T-helper 1 cell treated with Interleukin-12 subunit alpha and Interleukin-12 subunit beta and Interleukin-4 antibody, amounts not matched to agents 30 μg/mL and 1 μg/mL, for 36 hours (primary cell): ENCODE results near the gene TMPRSS13.

Source experiments
- H3K27ac Mint-ChIP-seq: one replicate; pipeline ENCODE4 v1.8.0; 2021; ENCODE audit warnings: mild to moderate bottlenecking, mixed read lengths
- H3K27me3 Mint-ChIP-seq: one replicate; pipeline ENCODE4 v1.8.0; 2021; ENCODE audit warnings: low read depth, mixed read lengths
- H3K36me3 Mint-ChIP-seq: one replicate; pipeline ENCODE4 v1.8.0; 2021; ENCODE audit warnings: low read depth, mixed read lengths
- H3K4me1 Mint-ChIP-seq: one replicate; pipeline ENCODE4 v1.8.0; 2021; ENCODE audit warnings: low read depth, mixed read lengths
- H3K4me3 Mint-ChIP-seq: one replicate; pipeline ENCODE4 v1.8.0; 2021; ENCODE audit warnings: mild to moderate bottlenecking, moderate library complexity, mixed read lengths
- H3K9me3 Mint-ChIP-seq: one replicate; pipeline ENCODE4 v1.8.0; 2021; ENCODE audit warnings: mixed read lengths

TMPRSS13 gene

DNA sequence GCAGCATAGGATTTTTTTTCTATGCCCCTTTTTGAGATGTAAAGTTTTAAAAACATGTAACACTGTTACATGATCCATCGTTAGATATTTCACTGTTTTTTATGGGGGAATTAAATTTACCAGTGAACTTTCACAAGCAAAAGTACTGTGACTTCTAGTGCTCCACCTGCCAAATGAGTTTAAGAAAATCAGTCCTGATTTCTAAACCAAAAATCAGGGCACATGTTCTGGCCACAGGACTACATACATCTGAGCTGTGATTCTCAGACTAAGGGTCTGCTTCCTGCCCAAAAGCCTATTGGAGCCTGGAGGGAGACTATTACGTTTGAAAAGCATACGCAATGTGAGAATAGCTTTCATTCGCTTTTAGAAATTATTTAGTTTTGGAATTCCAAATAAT, 22.5 kb downstream of the TMPRSS13 start:
- Mint-ChIP-seq H3K27ac (no peak overlapping the region), H3K4me3 (no peak overlapping the region), H3K9me3 (no peaks in the 10 kb centered on the region), H3K36me3 (no peaks in the 10 kb centered on the region), H3K27me3 (no peaks in the 10 kb centered on the region), H3K4me1 (peaks cover 11% of the 10 kb centered on the region)

DNA sequence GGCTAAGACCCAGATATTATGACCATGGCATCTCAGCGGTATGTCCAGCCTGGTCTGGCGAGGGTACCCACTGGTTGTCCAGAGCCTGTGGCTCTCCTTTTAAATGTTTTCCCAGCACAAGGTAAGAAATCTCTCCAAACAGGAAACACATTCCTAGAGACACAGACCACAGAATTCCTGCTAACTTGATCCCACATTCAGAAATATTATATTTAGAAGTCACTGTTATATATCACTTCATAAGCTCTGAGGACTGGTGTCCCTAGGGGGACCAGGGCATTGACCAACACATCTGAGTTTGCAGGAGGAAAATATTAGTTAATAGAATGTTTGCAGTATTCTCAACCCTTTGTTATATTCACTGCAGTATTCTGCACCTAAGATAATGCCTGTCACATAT, 23.1 kb downstream of the TMPRSS13 start:
- Mint-ChIP-seq H3K4me1 (peaks cover 11% of the 10 kb centered on the region), H3K27ac (no peak overlapping the region), H3K9me3 (no peaks in the 10 kb centered on the region), H3K36me3 (no peaks in the 10 kb centered on the region), H3K4me3 (no peak overlapping the region), H3K27me3 (no peaks in the 10 kb centered on the region)

DNA sequence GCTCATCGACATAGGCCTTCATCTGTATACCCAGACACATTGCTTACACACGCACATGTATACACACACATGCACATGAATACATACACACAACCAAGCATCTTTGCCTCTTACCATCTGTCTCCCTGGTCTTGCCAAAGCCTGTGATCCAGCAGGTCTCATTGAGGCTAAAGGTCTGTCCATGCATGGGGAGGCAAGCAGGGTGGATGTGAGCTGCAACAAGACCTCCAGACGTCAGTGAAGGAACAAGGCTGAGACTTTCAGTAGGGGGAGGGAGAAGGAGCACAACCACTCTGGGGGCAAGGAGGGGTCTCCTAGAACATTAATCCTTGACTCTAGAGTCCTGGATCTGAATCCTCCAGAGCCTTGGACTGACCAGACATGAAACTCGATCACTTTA, 23.7 kb downstream of the TMPRSS13 start:
- H3K9me3 Mint-ChIP-seq, result no peaks in the 10 kb centered on the region
- H3K27ac Mint-ChIP-seq, result no peak overlapping the region
- no peak overlapping the region for H3K4me3 Mint-ChIP-seq
- no peaks in the 10 kb centered on the region for H3K27me3 Mint-ChIP-seq
- H3K36me3 Mint-ChIP-seq, result no peaks in the 10 kb centered on the region
- peaks cover 11% of the 10 kb centered on the region for H3K4me1 Mint-ChIP-seq

DNA sequence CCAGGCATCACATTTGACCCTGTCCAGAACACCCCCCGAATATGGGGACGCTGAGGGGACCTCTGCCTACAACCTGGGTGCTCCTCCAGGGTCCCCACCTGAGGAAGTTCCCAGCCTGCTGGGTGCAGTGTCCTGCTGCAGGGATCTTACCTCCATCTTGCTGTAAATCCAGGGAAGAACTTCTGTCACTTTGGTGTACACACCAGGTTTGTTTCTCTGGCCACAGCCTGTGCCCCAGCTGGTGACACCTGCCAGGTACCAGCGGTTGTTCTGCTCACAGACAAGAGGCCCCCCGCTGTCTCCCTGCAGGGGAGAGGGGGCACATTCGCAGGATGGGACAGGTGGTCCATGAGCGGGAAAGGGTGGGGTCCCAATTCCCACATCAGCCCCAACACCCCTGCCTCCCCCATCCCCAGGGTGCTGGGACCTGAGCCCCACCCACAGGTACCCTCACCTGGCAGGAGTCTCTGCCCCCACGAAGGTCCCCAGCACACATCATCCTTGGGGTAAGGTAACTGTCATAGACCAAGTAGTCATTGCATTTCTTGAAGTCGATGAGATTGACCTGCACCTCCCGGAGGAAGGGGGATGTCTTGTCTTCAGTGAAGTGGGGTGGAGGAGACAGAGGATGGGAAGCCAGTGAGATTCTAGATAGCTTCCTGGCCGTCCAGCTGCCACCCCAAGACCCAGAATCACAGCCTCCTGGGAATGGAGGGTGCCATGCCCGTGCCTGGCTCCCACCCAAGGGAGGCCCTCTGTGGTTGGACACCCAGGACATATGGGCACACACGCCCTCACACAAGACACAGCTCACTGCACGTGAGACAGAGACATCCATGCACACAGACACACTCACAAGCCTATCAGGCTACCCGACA, 25.5 kb downstream of the TMPRSS13 start:
- H3K4me3 Mint-ChIP-seq, result no peak overlapping the region

DNA sequence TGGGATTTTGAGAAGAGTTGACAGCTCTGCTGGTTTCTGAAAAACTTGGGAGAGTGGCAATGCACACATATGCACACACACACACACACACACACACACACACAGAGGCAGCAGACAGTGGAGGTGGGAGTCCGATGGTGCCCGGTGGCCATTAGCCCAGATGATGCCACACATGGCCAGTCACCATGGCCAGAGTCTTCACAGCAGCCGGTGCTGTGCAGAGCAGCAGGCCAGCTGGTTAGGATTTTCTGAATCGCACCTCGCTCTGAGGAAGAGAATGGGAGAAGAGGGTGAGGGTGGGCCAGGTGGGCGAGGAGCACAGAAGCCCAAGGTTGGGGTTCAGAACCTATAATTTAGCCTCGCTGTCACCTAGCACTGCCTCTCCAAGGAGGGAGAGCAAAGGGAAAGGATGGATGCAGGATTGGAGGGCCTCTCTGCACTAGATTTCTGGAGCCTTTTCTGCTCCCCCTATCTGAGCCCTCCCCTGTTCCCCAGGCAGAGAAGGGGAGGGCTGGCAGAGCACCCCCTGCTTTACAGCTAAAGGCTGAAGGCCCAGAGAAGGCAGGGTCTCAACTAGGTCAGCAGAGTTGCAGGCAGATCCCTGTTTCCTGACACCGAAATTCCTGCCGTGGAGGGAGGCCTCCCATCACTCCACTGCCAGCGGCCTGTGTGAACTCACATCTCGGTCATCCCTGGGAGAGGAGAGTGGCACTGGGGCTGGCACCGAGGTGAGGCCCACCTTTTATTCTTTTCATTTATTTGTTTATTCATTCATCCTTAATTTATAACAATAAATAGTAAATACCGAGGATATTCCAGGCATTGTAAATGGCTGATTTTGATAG, 27.0 kb downstream of the TMPRSS13 start:
- H3K27me3 Mint-ChIP-seq, result no peaks in the 10 kb centered on the region
- H3K4me1 Mint-ChIP-seq, result peaks cover 6% of the 10 kb centered on the region
- no peak overlapping the region for H3K4me3 Mint-ChIP-seq
- no peak overlapping the region for H3K27ac Mint-ChIP-seq
- no peaks in the 10 kb centered on the region for H3K36me3 Mint-ChIP-seq
- H3K9me3 Mint-ChIP-seq, result no peaks in the 10 kb centered on the region

More for the DNA sequence above, 25.5 kb downstream of the TMPRSS13 start:
- no peaks in the 10 kb centered on the region for H3K27me3 Mint-ChIP-seq
- H3K36me3 Mint-ChIP-seq, result no peaks in the 10 kb centered on the region
- H3K27ac Mint-ChIP-seq, result no peak overlapping the region
- peaks cover 17% of the 10 kb centered on the region for H3K4me1 Mint-ChIP-seq
- no peaks in the 10 kb centered on the region for H3K9me3 Mint-ChIP-seq

DNA sequence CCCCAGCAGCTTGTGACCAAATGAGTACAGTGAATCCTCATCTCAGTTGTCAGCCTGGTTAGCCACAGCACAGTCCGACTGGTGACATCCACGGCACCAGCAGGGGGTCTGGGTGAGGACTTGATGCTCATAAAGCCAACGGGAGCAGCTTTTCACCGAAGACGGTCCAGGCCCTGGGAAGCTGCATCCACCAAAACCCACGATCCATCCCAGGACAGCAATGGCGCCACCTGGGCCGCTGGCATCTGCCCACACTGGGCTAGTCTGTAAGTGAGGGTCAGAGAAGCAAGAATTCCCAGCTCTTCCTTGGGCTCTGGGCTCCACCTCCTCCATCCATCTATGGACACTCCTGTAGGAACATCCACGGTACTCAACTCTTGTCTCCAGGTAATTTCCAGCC, 27.6 kb downstream of the TMPRSS13 start:
- Mint-ChIP-seq H3K4me3 (no peak overlapping the region), H3K4me1 (peaks cover 6% of the 10 kb centered on the region), H3K27ac (no peak overlapping the region), H3K9me3 (no peaks in the 10 kb centered on the region), H3K27me3 (peaks cover 5% of the 10 kb centered on the region), H3K36me3 (no peaks in the 10 kb centered on the region)

DNA sequence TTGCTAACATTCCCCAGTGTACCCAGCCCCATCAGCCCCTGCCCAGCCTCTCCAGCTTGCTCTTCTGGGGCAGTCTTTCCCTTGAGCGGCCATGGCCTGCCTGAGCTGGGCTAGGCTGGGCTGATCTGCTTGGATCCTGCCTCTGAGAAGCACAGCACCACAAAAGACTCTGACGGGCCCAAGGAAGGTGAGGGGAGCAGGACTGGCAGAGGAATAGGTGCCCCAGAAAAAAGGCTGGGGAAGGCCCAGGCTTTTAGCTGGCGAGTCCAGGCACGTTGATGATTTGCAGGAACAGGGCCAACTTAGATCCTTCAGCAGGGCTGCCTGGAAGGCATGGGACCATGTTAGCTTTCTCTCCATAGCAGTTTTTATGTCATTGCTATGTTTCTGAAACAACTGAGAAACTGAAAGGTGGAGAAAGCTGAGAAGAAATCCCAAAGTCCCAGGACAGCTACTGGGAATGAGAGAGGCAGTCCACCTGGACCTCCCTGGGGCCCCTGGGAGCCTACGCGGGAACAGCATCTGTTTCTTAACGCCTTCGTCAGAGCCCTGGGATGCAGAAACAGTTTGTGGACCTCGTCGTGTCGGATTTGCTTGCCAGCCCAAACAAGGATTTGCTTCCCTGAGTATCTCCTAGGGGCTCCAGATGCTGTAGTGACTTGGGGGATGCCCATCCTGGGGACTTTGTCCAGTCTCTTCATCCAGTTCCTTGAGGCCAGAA, 28.3 kb downstream of the TMPRSS13 start:
- Mint-ChIP-seq H3K36me3 (no peaks in the 10 kb centered on the region), H3K4me3 (no peak overlapping the region)

DNA sequence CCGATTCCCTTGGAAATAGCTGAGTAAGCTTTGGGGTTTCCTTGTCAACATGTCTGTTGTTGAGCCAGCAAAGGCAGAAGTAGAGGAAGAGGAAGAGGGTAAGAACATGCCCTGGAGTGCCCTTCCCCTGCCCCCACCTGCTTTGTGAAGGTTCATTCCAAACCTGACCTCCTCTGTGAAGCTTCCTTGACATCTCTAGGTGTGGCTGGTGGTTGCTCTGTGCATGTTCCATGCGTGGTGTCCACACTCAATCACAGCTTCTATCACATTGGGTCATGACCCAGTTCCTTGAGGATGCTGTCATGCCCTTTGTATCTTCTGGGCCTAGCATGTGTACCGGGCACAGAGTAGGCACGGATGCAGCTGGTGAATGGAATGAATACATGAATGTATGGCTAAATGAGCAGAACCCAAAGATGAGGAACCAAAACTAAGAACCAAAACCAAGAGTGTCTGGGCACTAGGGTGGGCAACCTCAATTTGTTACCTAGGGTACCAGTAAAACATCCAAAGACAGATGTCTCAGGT, 29.0 kb downstream of the TMPRSS13 start:
- Mint-ChIP-seq H3K4me3 (no peak overlapping the region), H3K27ac (no peak overlapping the region), H3K9me3 (no peaks in the 10 kb centered on the region), H3K4me1 (peaks cover 6% of the 10 kb centered on the region), H3K27me3 (peaks cover 14% of the 10 kb centered on the region), H3K36me3 (no peaks in the 10 kb centered on the region)

More for the DNA sequence above, 28.3 kb downstream of the TMPRSS13 start:
- H3K27me3 Mint-ChIP-seq, result peaks cover 12% of the 10 kb centered on the region
- no peaks in the 10 kb centered on the region for H3K9me3 Mint-ChIP-seq
- no peak overlapping the region for H3K27ac Mint-ChIP-seq
- H3K4me1 Mint-ChIP-seq, result peaks cover 6% of the 10 kb centered on the region

DNA sequence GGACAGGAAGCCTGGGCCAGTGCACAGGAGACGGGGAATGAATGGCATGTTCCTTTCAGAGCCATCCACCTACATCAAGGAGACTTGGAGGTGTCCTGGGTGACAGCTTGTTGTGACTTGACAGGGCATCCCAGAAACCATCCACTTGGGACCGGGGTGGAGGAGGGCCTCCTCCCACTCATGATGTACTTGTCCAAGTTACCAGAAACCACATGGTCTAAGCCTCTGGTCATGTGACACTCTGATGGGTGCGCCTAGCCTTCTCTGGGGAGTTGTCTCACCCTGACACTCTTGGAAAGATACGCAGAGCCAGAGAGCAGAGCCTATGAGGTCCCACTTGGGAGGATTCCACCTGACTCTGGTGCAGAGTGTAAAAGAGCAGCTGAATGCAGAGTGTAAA, 31.1 kb downstream of the TMPRSS13 start:
- Mint-ChIP-seq H3K27ac (no peak overlapping the region), H3K4me1 (peaks cover 6% of the 10 kb centered on the region), H3K36me3 (no peaks in the 10 kb centered on the region), H3K9me3 (no peaks in the 10 kb centered on the region), H3K27me3 (peaks cover 28% of the 10 kb centered on the region), H3K4me3 (no peak overlapping the region)

DNA sequence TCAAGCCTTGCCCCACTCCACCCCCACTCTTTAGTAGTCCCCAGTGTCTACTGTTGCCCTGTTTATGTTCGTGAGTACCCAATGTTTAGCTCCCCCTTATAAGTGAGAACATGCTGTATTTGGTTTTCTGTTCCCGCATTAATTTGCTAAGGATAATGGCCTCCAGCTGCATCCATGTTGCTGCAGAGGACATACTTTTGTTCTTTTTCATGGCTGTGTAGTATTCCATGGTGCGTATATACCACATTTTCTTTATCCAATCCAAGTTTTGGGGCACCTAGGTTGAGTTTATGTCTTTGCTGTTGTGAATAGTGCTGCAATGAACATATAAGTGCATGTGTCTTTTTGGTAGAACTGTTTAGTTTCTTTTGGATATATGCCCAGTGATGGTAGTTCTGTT, 36.6 kb downstream of the TMPRSS13 start:
- no peaks in the 10 kb centered on the region for H3K36me3 Mint-ChIP-seq
- H3K4me3 Mint-ChIP-seq, result no peak overlapping the region
- H3K4me1 Mint-ChIP-seq, result no peaks in the 10 kb centered on the region
- no peak overlapping the region for H3K27ac Mint-ChIP-seq
- H3K27me3 Mint-ChIP-seq, result peaks cover 44% of the 10 kb centered on the region
- no peaks in the 10 kb centered on the region for H3K9me3 Mint-ChIP-seq

DNA sequence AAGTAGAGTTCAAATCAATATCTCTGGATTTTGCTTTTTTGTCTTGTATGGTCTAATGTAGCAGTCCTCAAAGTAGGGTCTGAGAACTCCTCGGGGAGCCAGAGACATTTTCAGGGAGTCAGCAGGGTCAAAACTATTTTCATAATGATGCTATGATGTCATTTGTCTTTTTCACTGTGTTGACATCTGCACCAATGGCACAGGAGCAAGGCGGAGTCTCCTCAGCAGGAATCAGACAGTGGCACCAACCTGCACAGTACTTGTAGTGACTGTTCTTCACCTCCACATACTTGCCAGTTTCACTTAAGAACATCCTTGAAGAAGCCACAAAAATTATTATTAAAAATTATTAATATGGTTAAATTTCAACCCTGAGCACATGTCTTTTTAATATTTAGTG, 37.8 kb downstream of the TMPRSS13 start:
- Mint-ChIP-seq H3K9me3 (no peaks in the 10 kb centered on the region), H3K27ac (no peak overlapping the region), H3K4me1 (no peaks in the 10 kb centered on the region), H3K4me3 (no peak overlapping the region), H3K27me3 (peaks cover 41% of the 10 kb centered on the region), H3K36me3 (no peaks in the 10 kb centered on the region)

DNA sequence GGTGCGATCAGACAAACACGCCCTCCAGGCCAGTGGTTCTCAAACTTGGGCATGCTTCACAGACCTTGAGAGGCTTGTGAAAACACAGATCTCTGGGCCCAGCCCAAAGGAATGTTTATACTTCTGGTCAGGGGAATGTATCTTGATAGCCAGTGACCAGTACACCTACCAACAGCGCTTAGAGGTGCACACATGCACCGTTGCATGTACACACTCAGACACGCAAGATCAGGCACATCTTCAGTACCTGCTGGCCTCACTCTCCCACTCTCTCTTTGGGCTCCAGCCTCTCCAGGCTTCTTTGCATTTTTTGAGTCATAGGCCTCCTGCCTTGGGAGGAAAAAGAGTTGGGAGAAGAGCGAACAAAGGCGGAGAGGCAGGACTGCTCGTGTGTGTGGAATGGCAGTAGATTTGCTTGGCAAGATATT, 41.0 kb downstream of the TMPRSS13 start:
- H3K27ac Mint-ChIP-seq, result no peak overlapping the region
- peaks cover 37% of the 10 kb centered on the region for H3K27me3 Mint-ChIP-seq
- no peaks in the 10 kb centered on the region for H3K36me3 Mint-ChIP-seq
- H3K9me3 Mint-ChIP-seq, result no peaks in the 10 kb centered on the region
- no peak overlapping the region for H3K4me3 Mint-ChIP-seq
- H3K4me1 Mint-ChIP-seq, result no peaks in the 10 kb centered on the region

DNA sequence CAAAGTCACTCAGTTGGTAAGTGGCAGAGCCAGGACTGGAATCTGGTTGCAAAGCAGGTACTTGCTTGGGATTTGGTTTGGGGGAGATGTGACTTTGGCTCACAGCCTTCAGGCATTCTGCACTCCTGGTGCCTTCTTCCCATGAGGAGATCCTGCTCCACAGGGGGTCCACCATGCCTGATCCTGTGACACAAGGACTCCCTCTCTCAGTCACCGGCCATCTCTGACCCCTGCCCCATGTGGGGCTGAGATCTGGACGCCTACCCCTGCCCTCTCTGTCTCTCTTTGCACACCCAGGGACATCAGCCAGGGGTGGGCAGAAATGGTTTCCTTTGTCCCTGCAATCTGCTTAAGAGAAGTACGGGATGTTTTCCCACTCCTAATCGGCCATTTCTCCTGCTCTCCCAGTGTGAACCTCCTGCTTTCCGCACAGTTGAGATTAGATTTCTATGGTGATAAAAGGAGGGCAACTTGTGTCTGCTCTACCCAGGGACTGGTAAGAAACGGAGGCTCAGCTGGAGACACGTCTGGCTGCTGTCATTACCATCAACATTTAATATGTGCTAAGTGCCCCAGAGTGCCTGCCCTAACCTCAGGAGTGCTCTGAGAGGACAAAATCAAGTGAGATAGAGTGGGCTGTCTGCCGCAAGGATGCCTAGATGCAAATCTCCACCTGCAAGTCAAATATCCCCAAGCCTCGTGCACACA, 41.6 kb downstream of the TMPRSS13 start:
- Mint-ChIP-seq H3K4me1 (no peaks in the 10 kb centered on the region), H3K27me3 (peaks cover 33% of the 10 kb centered on the region), H3K4me3 (no peak overlapping the region), H3K36me3 (no peaks in the 10 kb centered on the region), H3K27ac (no peak overlapping the region), H3K9me3 (no peaks in the 10 kb centered on the region)

DNA sequence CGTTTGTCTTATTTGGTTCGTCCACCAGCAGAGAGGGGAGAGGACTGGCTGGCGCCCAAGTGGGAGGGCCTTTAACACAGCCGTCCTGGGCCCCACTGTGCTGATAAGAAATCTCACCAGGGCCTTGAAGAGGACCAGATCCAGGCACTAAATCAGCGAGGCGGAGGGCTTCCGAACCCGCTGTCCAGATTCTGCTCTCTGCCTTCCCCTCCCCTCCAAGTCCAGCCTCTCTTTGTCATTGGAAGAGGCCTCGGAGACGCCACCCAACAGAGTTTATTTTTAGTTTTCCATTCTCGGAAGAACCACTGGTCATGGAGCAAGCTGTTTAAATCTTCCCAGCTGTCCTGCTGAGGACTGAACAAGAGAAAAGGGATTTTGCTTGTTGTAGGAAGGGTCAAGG, 43.4 kb downstream of the TMPRSS13 start:
- Mint-ChIP-seq H3K36me3 (no peaks in the 10 kb centered on the region), H3K27me3 (peaks cover 48% of the 10 kb centered on the region), H3K9me3 (no peaks in the 10 kb centered on the region), H3K27ac (no peak overlapping the region), H3K4me3 (no peak overlapping the region), H3K4me1 (no peaks in the 10 kb centered on the region)
